ENCODE measurements around the gene SCRN2.

GRCh38 chr17:47806913-47807255 lies 34.2 kb downstream of the SCRN2 start:
- TF ChIP-seq BACH2 (CRISPR knock-in tag; IDR thresholded peaks at IDR 0.05; ENCODE audit: borderline replicate concordance) (no peak), RARB (CRISPR knock-in tag; IDR thresholded peaks at IDR 0.05) (no peak)

Measured in SK-N-SH treated with all-trans-retinoic acid at 6 μM for 48 hours (cell line).